Peyer's patch (tissue), 4 donors: ENCODE measurements around the gene ALX3. TPM values are rescaled to one million over a fixed set of nuclear protein-coding genes. Genes with fewer than 3 reads are reported as not detected.

Experiments
- DNase-seq, 3 donors: peaks; one replicate each; pipeline ENCODE4 v3.0.0-alpha.2; 2017 to 2019
- H3K27ac ChIP-seq, 4 donors: fragments of 200-600 bp; sonication (generic); one replicate each; pipeline ENCODE4 v1.5.1; 2016 to 2019
- H3K27me3 ChIP-seq, 2 donors: fragments of 200-600 bp; sonication (generic); one replicate each; pipeline ENCODE4 v1.5.1; 2019
- H3K36me3 ChIP-seq, 3 donors: fragments of 200-600 bp; sonication (generic); one replicate each; pipeline ENCODE4 v1.5.1; 2016 to 2019
- H3K4me1 ChIP-seq, 4 donors: fragments of 200-600 bp; sonication (generic); one replicate each; pipeline ENCODE4 v1.5.1; 2016 to 2019
- H3K4me3 ChIP-seq, 4 donors: fragments of 200-600 bp; sonication (generic); 1 replicate in 3 of 4; 2 replicates in 1 of 4; pipeline ENCODE4 v1.5.1; 2016 to 2019; ENCODE audit warnings: mild to moderate bottlenecking in 1 of 4
- H3K9me3 ChIP-seq, 4 donors: fragments of 200-600 bp; sonication (generic); one replicate each; pipeline ENCODE4 v1.5.1; 2016 to 2019; ENCODE audit warnings: mild to moderate bottlenecking in 1 of 4
- CTCF ChIP-seq, 6 experiments: fragments of 450-650 bp in 4 of 6; fragments of 200-600 bp in 2 of 6; sonication (generic) in 1 of 6; IDR thresholded peaks; one replicate each; pipeline ENCODE4 v1.5.1; 2017 to 2019; ENCODE audit warnings: antibody characterized with exemption in 6 of 6, mild to moderate bottlenecking in 3 of 6, moderate library complexity in 1 of 6
- POLR2A ChIP-seq, 2 donors: fragments of 450-650 bp; IDR thresholded peaks; one replicate each; pipeline ENCODE4 v1.5.1; 2017; ENCODE audit warnings: antibody characterized with exemption in 2 of 2, mild to moderate bottlenecking in 2 of 2, moderate library complexity in 2 of 2
- total RNA-seq, 4 donors: library from RNA; depleted of rRNA; stranded (reverse); fragments of >200 nt; gene quantifications; one replicate each; pipeline ENCODE4 v1.1.0, GENCODE V29; 2016

Gene ALX3
- total RNA-seq, 4 donors from 2014 or later, result not detected

- DNase-seq, result no peak
- H3K27me3 ChIP-seq, result no peaks in the 10 kb centered on the region
- H3K9me3 ChIP-seq, result no peaks in the 10 kb centered on the region
- TF ChIP-seq CTCF (IDR thresholded peaks at IDR 0.05) (no peak), POLR2A (IDR thresholded peaks at IDR 0.05) (no peak)
- H3K4me1 ChIP-seq, result peaks cover 0 to 23% (median 5%) of the 10 kb centered on the region in 4 donors
- H3K4me3 ChIP-seq, result no peak overlapping the region
- peaks cover 0 to 66% (median 0%) of the 10 kb centered on the region in 3 donors for H3K36me3 ChIP-seq
- H3K27ac ChIP-seq, result peak overlapping the region in 1 of 4 donors; percentile 75
These were observed 12.4 kb downstream of the ALX3 start for GRCh38 chr1:110057963-110058518.

DNA sequence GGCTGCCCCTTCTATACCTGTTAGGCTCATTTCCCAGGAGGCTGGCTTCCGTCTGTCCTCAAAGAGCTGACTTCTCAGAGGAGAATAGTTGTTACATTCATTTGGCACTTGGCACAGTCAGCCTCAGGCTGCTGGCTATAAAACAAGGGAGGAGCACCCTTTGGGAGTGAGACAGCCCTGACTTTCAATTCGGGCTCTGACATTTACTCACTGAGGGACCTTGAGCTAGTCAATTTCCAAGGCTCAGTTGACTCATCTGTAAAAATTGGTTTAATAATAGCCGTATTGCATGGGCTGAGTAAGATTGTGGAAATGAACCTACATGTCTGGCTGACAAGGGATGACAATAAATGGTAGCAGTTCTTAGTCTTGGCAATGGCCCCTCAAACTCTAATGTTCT is 13.7 kb downstream of the ALX3 start:
- H3K36me3 ChIP-seq, result peaks cover 0 to 79% (median 0%) of the 10 kb centered on the region in 3 donors
- peaks cover 0 to 23% (median 5%) of the 10 kb centered on the region in 4 donors for H3K4me1 ChIP-seq
- DNase-seq, result peak in 1 of 3 donors; percentile 71
- no peaks in the 10 kb centered on the region for H3K27me3 ChIP-seq
- H3K9me3 ChIP-seq, result no peaks in the 10 kb centered on the region
- no peak overlapping the region for H3K4me3 ChIP-seq
- no peak for TF ChIP-seq POLR2A (IDR thresholded peaks at IDR 0.05)
- TF ChIP-seq CTCF (IDR thresholded peaks at IDR 0.05), result no peak
- peak overlapping the region in 2 of 4 donors; percentile 63 to 75 for H3K27ac ChIP-seq

- H3K27me3 ChIP-seq, result no peaks in the 10 kb centered on the region
- H3K4me1 ChIP-seq, result peaks cover 0 to 23% (median 5%) of the 10 kb centered on the region in 4 donors
- H3K4me3 ChIP-seq, result no peak overlapping the region
- peaks cover 0 to 84% (median 0%) of the 10 kb centered on the region in 3 donors for H3K36me3 ChIP-seq
- TF ChIP-seq POLR2A (IDR thresholded peaks at IDR 0.05), result no peak
- no peak for TF ChIP-seq CTCF (IDR thresholded peaks at IDR 0.05)
- peak overlapping the region in 2 of 4 donors; percentile 63 to 75 for H3K27ac ChIP-seq
- DNase-seq, result no peak
- no peaks in the 10 kb centered on the region for H3K9me3 ChIP-seq
These were observed 14.2 kb downstream of the ALX3 start for GRCh38 chr1:110056285-110056683.

- Histone ChIP-seq H3K27ac (peak overlapping the region in 2 of 4 donors; percentile 63 to 75), H3K27me3 (no peaks in the 10 kb centered on the region), H3K4me1 (peaks cover 0 to 27% (median 5%) of the 10 kb centered on the region in 4 donors), H3K9me3 (no peaks in the 10 kb centered on the region), H3K4me3 (no peak overlapping the region), H3K36me3 (peaks cover 0 to 86% (median 0%) of the 10 kb centered on the region in 3 donors)
- TF ChIP-seq CTCF (IDR thresholded peaks at IDR 0.05) (no peak), POLR2A (IDR thresholded peaks at IDR 0.05) (no peak)
- no peak for DNase-seq
These were observed 14.8 kb downstream of the ALX3 start for GRCh38 chr1:110055493-110056284.

GRCh38 chr1:110053552-110054428 is 16.7 kb downstream of the ALX3 start:
- Histone ChIP-seq H3K27ac (peak overlapping the region in 1 of 4 donors; percentile 7), H3K36me3 (peaks cover 0 to 94% (median 0%) of the 10 kb centered on the region in 3 donors)
- TF ChIP-seq CTCF (IDR thresholded peaks at IDR 0.05) (peak; percentile 54 to 96 (median 88)), POLR2A (IDR thresholded peaks at IDR 0.05) (no peak)

More at GRCh38 chr1:110053552-110054428, 16.7 kb downstream of the ALX3 start:
- peaks cover 0 to 37% (median 8%) of the 10 kb centered on the region in 4 donors for H3K4me1 ChIP-seq
- no peaks in the 10 kb centered on the region for H3K9me3 ChIP-seq
- H3K27me3 ChIP-seq, result no peaks in the 10 kb centered on the region
- H3K4me3 ChIP-seq, result no peak overlapping the region
- peak; percentile 62 to 89 (median 82) for DNase-seq
